Hindlimb muscle (tissue), 1 donor: ENCODE data around the gene GPS2. TPM values are rescaled to one million over a fixed set of nuclear protein-coding genes. Genes with fewer than 3 reads are reported as not detected.

ENCODE experiments used
- DNase-seq: peaks from one replicate; pipeline ENCODE4 v3.0.0-alpha.2; 2013
- polyA plus RNA-seq: library from polyadenylated mRNA; unstranded; fragments of 120-200 nt; gene quantifications from one replicate; pipeline ENCODE4 v1.2.1, GENCODE V29; 2013; ENCODE audit not compliant: insufficient read length

The GPS2 gene
- polyA plus RNA-seq, 1 donor: 68.4 TPM

DNA sequence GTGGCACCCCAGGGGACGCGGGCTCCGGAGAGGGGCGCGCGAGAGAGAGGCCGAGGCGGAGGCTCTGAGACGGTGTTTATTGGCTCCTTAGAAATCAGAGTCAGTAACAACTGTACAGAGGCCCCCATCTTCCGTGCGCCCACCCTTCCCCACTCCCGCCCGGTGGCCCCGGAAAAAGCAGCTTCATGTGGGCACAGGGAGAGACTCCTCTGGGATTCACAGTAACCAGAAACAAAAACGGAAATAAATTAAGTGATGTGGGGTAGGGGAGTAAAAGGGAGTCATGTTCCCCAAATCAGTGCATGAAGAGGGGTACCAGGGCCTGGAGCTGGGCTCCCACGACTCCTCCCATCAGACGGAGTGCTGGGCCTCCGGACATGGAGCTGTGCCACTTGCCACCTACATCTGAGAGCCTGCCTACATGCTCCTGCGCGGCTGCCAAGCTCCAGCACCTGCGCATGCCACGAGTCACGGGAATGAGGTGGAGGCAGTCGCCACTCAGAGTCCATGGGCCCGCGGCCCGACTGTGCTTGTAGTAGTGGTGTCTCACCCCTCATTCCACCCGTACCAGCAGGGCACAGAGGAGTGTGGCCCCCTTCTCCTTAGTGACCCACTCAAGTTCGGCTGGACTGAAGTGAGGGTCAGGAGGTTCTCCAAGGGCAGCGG lies 543 bp upstream of the GPS2 start:
- DNase-seq: no peak

DNA sequence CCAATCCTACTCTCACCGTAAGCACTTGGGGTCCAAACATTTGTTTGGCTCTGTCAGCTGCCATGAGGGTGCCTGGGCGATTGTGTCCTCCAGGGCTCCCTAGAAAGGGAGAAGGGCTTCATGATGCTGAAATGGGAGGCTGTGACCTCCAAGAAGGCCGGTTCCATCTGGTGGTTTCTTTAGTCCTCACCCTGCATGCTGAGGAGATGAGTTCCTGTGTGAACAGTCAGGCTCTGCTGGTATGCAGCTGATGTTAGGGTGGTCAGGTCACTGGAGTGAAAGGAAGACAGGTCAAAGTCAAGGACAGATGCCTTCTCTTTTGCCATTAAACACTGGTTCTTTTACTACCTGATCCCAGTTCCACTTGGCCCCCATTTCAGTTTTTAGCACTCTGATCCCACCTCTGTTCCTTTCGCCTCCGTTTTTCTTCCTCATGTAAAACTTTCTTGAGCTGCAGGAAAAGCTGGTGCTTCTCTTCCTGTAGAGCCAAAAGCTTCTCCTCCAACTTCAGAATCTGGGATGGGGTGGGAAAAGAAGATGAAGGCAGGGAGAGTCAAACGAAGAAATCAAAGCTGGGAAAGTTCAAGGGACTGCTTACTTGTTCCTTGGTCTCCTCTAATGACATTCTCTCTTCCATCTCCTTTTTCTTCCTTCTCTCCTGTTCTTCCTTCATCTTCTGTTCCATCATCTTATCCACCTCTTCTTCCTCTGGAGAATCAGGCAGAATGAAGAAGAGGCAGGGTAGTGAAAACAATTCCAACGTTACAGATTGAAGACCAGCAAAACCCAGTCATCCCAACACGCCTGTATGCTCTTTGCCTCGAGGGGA lies 1.1 kb downstream of the GPS2 start:
- no peak for DNase-seq

DNA sequence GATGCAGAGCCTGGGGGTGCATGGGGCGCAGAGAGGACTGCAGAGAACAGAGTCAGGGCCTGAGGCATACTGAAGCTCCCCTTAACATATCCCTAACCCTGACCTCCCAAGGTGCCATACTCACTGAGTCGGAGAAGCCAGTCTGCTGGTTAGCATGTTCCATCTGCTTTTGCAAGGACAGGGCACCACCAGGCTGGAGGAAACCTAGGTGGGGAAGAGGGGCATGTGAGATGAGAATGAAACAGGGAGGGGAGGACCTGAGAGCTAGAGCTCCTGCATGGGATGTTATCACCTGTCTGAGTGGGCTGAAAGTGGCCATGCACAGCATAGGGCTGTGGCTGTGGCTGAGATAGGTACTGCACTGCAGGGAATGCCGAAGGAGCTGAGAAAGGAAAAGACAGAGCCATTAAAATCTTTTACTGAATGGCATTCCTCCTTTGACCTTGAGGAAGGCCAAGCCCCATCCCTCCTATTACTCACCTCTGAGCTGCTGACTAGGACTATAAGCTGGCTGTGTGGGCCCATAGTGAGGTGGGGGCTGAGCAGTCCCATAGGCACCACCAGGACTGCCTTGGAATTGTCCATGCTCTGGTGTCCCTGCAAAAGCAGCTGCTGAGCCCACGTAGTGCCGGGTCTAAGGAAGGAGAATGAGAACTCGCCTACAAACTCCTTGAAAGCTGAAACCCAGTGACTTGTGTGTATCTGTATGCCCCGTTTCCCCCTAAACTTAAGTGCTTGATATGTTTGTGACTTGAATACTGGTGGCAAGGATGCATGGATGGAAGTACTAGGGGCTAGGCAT lies 1.9 kb downstream of the GPS2 start:
- DNase-seq: no peak

DNA sequence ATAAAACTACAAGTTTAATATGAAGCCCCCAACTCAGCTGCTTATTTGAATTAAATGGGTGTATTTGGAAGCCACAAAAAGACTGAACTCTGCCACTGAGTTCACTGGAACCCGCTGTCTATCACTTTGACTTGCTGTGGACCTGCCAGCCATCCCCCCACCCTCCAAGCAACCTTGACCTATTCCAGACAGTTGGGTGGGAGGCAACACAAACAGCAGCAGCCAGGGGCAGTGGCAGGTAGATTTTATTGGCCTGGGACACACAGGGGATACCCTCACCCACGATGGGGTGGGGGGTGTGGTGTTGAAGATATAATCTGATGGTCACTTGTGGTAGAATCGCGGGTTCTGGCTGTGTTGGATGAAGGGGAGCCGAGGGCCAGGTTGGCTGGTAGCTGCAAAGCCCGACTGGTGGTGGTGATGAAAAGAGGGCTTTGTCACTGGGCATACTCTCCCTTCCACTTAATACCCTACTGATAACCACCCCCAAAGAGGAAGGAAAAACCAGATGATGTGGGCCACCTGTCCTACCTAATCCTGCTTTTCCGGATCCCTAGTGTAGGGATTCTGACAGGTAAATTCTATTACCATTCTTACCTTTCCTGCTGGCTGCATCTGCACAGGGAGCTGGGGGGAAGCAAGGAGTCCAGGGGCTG lies 2.6 kb downstream of the GPS2 start:
- no peak for DNase-seq

DNA sequence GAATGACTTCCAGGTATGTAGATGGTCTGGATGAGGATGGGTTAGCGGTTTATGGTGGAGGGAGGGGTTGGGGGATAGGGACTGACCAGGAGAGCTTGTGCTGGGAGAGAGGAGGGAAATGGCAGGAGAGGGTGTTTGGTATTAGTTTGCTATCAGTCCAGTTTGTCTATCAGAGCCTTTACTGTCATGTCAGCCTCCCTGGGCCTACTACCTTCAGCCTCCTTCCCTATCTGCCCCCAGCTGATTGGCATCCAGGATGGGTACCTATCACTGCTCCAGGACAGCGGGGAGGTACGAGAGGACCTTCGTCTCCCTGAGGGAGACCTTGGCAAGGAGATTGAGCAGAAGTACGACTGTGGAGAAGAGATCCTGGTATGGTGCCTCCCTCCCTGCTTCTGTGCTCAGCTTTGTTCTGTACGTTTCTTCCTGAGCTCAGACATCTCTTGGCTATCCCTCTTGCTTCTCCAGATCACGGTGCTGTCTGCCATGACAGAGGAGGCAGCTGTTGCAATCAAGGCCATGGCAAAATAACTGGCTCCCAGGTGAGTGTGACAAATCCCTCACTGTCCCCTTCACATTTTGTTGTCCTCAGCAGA lies 4.0 kb downstream of the GPS2 start:
- no peak for DNase-seq

DNA sequence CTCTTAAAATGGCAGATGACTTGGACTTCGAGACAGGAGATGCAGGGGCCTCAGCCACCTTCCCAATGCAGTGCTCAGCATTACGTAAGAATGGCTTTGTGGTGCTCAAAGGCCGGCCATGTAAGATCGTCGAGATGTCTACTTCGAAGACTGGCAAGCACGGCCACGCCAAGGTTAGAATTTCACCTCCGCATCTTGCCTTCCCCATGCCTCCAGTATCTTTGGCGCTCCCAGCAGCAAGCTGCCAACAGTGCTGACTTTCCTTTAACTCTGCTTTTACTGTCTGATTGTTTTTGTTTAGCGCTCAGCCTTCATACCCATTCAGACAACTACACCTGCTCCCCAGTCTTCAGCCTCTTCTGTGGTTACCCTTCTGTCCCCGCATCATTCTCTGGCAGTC lies 5.5 kb downstream of the GPS2 start:
- DNase-seq: no peak

DNA sequence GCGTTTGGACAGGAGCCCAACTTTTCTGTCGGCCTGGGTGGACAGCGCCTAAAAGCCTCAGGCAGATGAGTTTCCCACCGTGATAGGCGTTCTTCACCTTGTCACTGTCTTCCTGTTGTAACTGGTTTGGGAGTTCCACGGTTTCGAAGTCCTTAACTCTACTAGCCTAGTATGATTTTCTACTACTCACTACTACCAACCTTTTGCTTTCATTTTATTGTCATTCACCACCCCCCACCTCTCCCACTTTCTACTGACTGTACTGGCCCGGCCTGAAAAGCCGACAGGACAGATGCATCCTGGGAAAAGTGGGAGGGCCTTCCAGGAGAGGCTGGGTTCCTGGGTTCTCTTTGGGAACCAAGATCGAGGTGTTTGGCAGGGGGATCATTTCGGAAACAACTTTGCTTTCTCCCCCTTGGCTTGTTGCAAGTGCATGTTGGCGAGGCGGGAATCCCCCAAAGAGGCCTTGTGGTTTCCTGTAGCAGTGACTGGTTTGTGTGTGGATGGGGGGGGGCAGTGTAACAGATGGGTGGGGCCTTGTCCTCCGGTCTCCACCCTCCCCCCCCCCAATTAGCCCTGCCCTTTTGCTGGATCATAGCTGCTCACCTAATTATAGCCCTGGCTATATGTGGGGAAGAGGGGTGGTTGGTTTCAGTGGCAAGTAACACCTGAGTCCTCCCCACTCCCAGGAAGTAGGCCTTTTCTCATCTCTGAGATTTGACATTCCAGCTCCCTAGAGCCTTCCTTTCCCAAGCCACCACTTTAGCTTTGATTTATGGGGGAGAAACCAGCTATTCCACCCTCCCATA lies 6.3 kb downstream of the GPS2 start:
- peak; percentile 77 for DNase-seq

DNA sequence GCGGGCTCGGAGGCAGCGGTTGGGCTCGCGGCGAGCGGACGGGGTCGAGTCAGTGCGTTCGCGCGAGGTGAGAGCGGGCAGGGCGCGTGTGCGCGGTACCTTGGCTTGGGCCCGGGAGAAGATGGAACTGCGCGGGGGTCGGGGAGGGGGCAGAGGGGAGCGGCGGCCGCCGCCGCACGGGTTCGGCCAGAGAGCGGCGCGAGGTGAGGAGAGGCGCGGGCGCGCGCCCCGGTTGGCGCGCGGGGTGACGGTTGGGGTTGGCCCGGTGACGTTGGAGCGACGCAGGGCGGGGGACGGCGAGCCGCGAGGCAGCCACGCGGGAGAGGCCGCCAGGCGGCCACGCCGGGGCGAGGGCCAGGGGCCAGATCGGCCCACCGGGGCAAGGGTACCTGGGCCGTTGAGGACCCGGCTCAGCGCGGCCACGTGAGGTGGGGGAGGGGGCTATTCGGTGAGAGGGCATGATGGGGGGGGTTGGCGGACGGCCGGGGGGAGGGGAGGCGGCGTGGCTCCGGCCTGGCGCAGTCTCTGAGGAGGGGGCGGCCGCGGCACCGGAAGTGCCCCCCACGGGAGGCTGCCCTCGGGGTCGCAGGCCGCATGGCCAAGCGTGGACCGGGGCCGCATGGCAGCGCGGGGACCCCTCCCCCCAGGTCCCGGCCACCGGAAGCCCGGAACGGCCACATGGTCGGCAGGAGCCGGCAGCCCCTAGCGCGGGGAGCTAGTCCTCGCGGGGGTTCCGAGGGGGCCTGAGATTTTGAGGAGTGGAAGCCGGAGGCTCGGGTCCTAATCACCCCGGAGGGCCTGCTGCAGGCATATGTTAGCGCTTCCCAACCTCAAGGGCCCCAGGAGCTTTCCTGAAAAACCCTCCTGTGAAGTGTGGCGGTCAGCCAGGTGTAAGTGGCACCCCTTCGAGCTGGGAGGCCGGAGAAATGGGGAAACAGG lies 7.2 kb downstream of the GPS2 start:
- DNase-seq: peak; percentile 64

DNA sequence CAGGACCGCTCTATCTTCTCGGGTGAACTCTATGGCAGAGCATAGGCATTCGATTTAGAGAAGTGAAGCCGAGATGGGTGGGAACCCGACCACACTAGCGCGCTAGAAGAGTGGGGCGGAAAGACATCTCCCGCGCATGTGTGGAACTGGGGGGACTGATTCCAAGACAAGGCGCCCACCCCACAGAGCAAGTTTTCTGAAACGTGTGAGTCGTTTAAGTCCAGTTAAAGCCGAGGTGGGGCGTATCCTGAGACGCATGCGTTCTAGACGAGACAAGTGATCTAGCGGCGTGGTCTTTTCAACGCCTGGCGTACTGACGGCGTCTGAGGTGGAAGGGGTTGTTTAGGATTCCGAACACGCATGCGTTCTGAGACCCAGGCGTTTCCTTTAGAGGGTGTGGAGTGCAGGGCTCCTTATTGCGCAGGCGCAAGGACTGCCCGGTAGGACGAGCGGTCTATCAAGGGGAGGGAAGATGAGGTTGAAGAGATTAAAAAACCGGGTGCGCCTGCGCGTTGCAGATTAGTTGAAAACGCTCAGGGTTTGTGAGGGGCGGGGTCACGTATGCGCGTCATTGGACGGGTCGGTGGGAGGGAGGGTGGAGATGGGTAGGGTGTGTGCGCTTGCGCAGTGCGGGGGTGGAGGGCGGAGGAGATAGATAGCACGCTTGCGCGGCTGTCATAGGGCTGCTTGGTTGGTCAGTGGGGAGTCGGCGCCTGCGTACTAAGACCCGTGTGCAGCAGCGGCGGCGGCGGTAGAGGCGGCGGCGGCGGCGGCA lies 8.1 kb downstream of the GPS2 start, which contains the start of gene EIF5A:
EIF5A (plus strand) TSS at position 718 of the 775 bp plus-strand sequence. CDS start 2,008 bp downstream, outside the sequence.
- peak; percentile 100 for DNase-seq

DNA sequence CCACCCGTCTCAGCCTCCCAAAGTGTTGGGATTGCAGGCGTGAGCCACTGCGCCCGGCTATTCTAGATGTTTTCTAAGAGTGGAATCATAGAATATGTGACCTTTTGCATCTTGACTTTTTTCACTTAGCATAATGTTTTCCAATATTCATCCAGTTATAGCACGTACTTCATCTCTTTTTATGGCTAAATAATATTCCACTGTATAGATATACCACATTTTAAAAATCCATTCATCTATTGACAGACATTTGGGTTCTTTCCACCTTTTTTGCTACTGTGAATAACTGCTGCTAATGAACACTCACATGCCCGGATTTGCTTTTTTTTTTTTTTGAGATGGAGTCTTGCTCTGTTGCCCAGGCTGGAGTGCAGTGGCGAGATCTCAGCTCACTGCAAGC lies 11.0 kb downstream of the GPS2 start:
- no peak for DNase-seq

DNA sequence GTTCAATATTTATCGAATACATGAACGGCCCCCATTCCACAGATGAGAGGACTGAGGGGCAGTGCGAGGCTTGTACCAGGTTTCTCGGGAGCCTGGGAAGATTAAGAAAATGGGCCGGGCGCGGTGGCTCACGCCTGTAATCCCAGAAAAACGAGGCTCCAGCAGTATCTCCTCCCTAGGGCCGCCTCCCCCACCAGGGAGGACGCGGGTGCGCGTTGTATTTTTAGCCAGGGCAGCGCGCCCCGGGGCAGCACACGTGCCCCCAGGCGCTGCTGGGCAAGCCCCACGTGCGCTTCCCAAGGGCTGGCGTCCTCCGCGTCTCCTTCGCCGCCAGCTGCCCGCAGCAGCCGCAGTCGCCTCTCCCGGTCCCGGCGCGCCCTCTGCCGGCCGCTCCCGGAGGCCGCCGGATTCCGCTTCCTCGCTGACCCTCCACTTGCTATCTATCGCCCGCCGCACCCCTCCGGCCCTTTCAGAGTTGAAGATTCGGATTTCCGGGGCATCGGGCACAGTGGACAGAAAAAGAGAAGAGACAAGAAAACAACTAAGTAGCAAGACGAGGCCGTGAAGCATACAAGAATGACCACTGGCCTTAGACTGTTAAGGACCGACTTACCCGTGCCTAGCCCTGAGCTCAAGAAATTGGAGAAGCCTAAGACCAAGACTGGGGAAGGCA lies 18.8 kb downstream of the GPS2 start:
- peak; percentile 84 for DNase-seq

DNA sequence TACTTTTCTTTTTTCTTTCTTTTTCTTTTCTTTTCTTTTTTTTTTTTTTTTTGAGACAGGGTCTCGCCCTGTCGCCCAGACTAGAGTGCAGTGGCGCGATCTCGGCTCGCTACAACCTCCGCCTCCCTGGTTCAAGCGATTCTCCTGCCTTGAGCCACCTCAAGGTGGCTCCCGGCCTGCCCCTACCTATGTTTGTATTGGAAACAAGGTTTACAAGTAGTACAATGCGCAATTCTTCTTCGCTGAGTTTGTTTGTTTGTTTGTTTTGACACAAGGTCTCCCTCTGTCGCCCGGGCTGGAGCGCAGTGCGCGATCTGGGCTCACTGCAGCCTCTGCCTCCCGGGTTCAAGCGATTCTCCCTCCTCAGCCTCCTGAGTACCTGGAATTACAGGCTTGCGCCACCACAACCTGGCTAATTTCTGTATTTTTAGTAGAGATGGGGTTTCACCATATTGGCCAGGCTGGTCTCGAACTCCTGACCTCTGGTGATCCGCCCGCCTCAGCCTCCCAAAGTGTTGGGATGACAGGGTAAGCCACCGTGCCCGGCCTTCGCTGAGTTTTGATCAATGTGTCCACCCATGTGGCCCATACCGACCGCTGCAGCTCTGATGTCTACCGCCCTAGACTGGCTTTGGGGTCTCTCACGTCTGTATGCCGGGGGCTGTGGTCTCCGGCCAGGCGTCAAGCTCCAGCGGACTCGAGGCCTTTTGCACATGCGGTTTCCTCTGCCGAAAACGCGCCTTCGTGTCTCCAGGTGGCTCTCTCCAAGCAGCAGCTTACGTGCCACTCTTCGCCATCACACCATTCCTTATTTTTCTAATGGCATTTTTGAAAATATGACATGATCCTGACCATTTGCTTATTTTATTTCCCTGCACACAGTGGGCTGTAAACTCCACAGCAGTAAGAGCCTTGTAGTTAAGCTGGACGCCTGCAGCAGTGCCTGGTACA lies 19.7 kb downstream of the GPS2 start:
- no peak for DNase-seq

DNA sequence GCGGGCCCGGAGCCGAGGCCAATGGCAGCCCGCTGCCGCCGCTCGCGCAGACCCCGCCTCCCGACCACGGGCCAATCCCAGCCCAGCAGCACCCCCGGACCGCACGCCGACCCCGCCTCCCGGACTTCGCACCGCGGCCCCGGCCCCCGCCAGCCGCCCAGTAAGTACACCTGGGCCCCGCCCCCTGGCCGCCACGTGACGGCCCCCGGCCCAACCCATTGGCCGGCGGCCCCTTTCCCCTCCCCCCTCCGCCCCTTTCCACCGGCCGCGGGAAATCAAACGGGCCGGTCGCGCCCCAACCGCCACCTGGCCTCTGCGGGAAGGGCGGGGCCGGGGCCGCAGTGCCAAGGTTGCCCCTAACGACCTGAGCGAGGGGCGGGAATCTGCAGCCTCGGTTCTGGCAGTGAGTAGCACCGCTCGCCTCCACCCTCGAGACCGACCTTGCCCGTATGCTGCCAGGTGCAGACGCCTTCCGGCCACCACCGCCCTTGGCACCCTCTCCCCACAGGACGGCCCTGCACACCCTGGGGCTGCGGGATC lies 20.5 kb downstream of the GPS2 start, which contains the start of gene YBX2:
YBX2 (minus strand) TSS at position 26 of the 540 bp plus-strand sequence. CDS start 139 bp downstream, outside the sequence.
- DNase-seq: peak; percentile 45

DNA sequence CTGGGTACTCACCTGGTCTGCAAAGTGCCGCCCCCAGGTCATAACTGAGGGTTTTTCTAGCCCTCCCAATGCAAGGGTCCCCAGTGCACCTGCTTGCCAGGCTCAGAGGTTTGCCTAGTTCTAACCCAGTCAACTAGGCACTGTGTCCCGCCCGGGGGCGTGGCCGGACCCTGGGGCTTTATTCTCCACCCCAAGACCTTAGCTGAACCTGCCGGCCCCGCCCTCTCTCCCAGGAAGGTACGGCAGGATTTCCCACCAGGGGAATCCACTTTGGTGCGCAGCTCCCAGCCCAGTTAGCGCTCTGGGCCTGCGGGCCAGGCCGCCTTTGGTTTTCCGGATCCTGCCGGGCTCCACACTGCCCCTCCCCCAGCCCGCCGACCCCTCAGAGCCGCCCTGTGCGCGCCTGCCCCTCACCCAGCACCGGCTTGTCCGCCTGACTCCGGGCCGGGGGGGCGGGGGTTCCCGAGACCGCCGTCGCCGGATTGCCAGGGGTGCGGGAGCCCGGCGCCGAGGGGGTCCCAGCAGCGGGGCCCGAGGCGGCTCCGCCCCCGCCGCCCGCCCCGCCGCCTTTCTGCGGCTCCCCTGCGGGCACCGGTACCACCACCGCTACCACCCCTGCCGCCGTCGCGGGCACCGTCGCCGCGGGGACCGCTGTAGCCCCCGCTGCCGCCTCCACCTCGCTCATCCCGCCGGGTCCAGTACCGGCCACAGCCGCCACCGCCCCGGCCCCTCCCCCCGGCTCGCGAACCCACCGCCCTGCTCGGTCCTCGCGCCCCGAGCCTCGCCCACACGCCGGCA lies 21.1 kb downstream of the GPS2 start:
- DNase-seq: no peak

DNA sequence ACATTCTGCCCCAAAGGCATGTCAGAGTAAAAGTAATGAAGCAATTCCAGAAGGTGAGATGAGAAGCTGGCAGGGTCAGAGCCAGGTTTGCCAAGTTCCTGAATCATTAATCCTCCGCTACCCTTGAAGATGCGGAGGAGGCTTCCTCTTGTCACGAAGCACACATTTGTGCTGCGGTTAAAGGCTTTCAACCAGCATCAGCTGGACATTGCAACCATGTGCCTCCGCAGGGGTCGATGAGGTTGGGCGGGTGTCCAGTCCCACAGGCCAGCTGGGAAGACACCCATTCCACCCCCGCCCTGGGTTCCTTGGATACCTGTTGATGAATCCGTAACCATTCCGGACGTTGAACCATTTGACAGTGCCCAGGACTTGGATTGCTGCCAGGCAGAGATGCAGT lies 22.0 kb downstream of the GPS2 start:
- DNase-seq: no peak

DNA sequence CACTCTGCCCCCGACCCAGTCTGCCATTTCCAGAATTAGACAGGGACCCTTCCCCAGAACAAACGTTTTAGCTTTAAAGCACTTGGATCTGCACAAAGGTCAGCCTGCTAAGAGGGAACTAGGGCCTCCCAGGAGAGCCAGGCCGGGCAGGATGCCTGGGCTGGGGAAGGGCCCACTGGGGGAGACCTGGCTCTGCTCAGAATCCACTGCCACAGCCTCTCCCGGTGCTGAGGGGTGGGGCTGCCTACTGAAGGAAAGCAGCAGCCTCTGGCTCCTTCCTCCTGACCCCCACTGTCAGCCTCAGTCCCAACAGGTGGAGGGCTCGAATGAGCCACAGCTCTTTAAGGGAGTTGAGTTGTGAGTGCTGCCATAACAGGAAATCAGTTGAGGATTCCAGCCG lies 22.4 kb downstream of the GPS2 start:
- DNase-seq: no peak
